Lung (tissue), 12 donors: ENCODE data around the gene ORAI3. TPM values are rescaled to one million over a fixed set of nuclear protein-coding genes. Genes with fewer than 3 reads are reported as not detected.

Experiments used
- ATAC-seq: fragments of 200-7000 bp; cut with Tn5 transposase; one replicate; pipeline ENCODE4 v1.9.1; 2020; ENCODE audit warnings: moderate number of reproducible peaks; ENCODE audit not compliant: insufficient read depth, low FRiP score
- DNase-seq, 3 donors: peaks; one replicate each; pipeline ENCODE4 v3.0.0-alpha.2; 2013 to 2017
- H3K27ac ChIP-seq, 2 donors: one replicate each; pipeline ENCODE4 v1.5.1; 2013; ENCODE audit warnings: mild to moderate bottlenecking in 2 of 2, moderate library complexity in 2 of 2, control low read depth in 1 of 2, inconsistent platforms in 1 of 2, low read depth in 1 of 2, low read length in 1 of 2
- H3K27me3 ChIP-seq, 3 donors: one replicate each; pipeline ENCODE4 v1.5.1; 2013; ENCODE audit warnings: low read length in 2 of 3; ENCODE audit not compliant: control insufficient read depth in 3 of 3, insufficient read depth in 3 of 3
- H3K36me3 ChIP-seq, 4 donors: one replicate each; pipeline ENCODE4 v1.5.1; 2013; ENCODE audit warnings: low read length in 4 of 4, mild to moderate bottlenecking in 1 of 4, moderate library complexity in 1 of 4; ENCODE audit not compliant: control insufficient read depth in 4 of 4, insufficient read depth in 4 of 4
- H3K4me1 ChIP-seq, 5 donors: one replicate each; pipeline ENCODE4 v1.5.1; 2013; ENCODE audit warnings: low read length in 5 of 5, mild to moderate bottlenecking in 2 of 5, moderate library complexity in 1 of 5; ENCODE audit not compliant: control insufficient read depth in 5 of 5, insufficient read depth in 5 of 5
- H3K4me3 ChIP-seq: one replicate; pipeline ENCODE4 v1.5.1; 2013; ENCODE audit warnings: mild to moderate bottlenecking, control low read depth, moderate library complexity
- H3K9ac ChIP-seq, 2 donors: one replicate each; pipeline ENCODE4 v1.5.1; 2013; ENCODE audit warnings: low read length in 2 of 2, control low read depth in 1 of 2; ENCODE audit not compliant: insufficient read depth in 1 of 2
- H3K9me3 ChIP-seq, 4 donors: one replicate each; pipeline ENCODE4 v1.5.1; 2013; ENCODE audit warnings: low read length in 3 of 4, mild to moderate bottlenecking in 1 of 4, moderate library complexity in 1 of 4; ENCODE audit not compliant: control insufficient read depth in 4 of 4, insufficient read depth in 3 of 4
- CTCF ChIP-seq: IDR thresholded peaks from 2 replicates; pipeline ENCODE4 v1.5.1; 2012; ENCODE audit warnings: mild to moderate bottlenecking; ENCODE audit errors: control extremely low read depth, extremely low read depth
- WGBS, 2 donors: extraction: QIAGEN DNeasy Blood & Tissue Kit; methylation state at CpG; one replicate each; pipeline ENCODE4 v1.1.7; 2013; 5-methylcytosine and 5-hydroxymethylcytosine counted together
- polyA plus RNA-seq, 2 donors: library from polyadenylated mRNA; stranded (reverse); fragments of 200-250 nt; gene quantifications; one replicate each; pipeline ENCODE4 v1.2.1, GENCODE V29; 2013
- total RNA-seq, 2 donors: library from RNA; depleted of rRNA in 1 of 2; stranded (reverse); fragments of >200 nt in 1 of 2; gene quantifications; one replicate each; pipeline ENCODE4 v1.2.1, GENCODE V29; 2014 to 2021
- donor health status: control.
- donor health status: control.
- donor health status: Bipolar disorder and iron deficiency.
- donor health status: healthy.
- donor health status: DM: yes; HTN: yes; CAD: no.

ORAI3 gene
- total and polyA plus RNA-seq, 4 donors, result 20.2 to 27.4 (median 23.6) TPM

DNA sequence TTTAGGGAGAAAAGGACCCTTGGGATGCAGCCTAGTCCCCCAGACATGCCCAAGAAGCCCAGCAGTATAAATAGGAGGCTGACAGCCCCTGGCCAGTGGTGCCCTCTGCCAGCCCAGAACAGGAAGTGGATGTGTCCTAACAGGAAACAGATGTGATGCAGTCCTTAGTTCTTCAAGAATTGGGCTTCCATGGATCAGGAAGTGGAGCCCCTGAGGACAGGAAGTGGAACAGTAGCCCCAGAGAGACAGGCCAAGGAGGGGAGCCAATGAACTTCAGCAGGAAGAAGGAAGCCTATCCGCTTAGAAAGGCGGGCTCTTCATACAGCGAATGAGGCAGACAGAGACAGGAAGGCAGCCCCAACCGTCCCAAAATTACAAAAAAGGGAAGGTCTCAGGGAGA, 45.3 kb upstream of the ORAI3 start:
- Histone ChIP-seq H3K4me3 (no peak overlapping the region), H3K9ac (no peak overlapping the region), H3K36me3 (no peaks in the 10 kb centered on the region), H3K9me3 (no peaks in the 10 kb centered on the region), H3K4me1 (peaks cover 0 to 12% (median 3%) of the 10 kb centered on the region in 5 donors), H3K27ac (peak overlapping the region; percentile 4 to 71), H3K27me3 (no peaks in the 10 kb centered on the region)
- WGBS, 2 donors, result 16 to 47% methylated on average over 4 of the region's 4 CpGs
- ATAC-seq (peak; percentile 42), DNase-seq (peak in 2 of 3 donors; percentile 59 to 65)
- TF ChIP-seq CTCF, result no peak

GRCh38 chr16:30904114-30904780, 44.6 kb upstream of the ORAI3 start:
- no peaks in the 10 kb centered on the region for H3K9me3 ChIP-seq
- H3K4me1 ChIP-seq, result peaks cover 0 to 12% (median 3%) of the 10 kb centered on the region in 5 donors
- H3K4me3 ChIP-seq, result no peak overlapping the region
- peak overlapping the region; percentile 4 to 71 for H3K27ac ChIP-seq
- no peak for TF ChIP-seq CTCF
- no peaks in the 10 kb centered on the region for H3K36me3 ChIP-seq
- H3K27me3 ChIP-seq, result no peaks in the 10 kb centered on the region
- 59 to 77% methylated on average over 19 of the region's 19 CpGs for whole genome bisulfite sequencing, 2 donors
- DNase-seq (no peak), ATAC-seq (no peak)
- H3K9ac ChIP-seq, result no peak overlapping the region

GRCh38 chr16:30907064-30907463, 41.8 kb upstream of the ORAI3 start:
- Histone ChIP-seq H3K36me3 (no peaks in the 10 kb centered on the region), H3K4me3 (no peak overlapping the region), H3K9ac (no peak overlapping the region), H3K27ac (no peak overlapping the region), H3K4me1 (peaks cover 0 to 12% (median 0%) of the 10 kb centered on the region in 5 donors), H3K9me3 (peaks cover 0 to 2% (median 0%) of the 10 kb centered on the region in 4 donors), H3K27me3 (no peaks in the 10 kb centered on the region)
- ATAC-seq, result no peak
- no peak for TF ChIP-seq CTCF
- WGBS, 2 donors, result 90% methylated on average over 4 of the region's 4 CpGs
- no peak for DNase-seq
